Ishikawa (cell line): Measurements from ENCODE around the gene TGFBR3.
A peak's percentile ranks its signal among the peaks of the same experiment; 100 is the strongest.

Experiments
- CEBPB ChIP-seq: IDR thresholded peaks from 2 replicates; pipeline ENCODE4 v1.6.1; 2012
- CREB1 ChIP-seq: IDR thresholded peaks from 2 replicates; pipeline ENCODE4 v1.6.1; 2012; ENCODE audit warnings: low read depth
- EGR1 ChIP-seq: IDR thresholded peaks from 2 replicates; pipeline ENCODE4 v1.6.1; 2012
- EP300 ChIP-seq: IDR thresholded peaks from 2 replicates; pipeline ENCODE4 v1.6.1; 2012; ENCODE audit warnings: borderline replicate concordance
- FOXM1 ChIP-seq: IDR thresholded peaks from 2 replicates; pipeline ENCODE4 v1.6.1; 2012; ENCODE audit warnings: low read depth, borderline replicate concordance
- NFIC ChIP-seq: IDR thresholded peaks from 2 replicates; pipeline ENCODE4 v1.6.1; 2012
- RAD21 ChIP-seq: IDR thresholded peaks from 2 replicates; pipeline ENCODE4 v1.6.1; 2012; ENCODE audit warnings: low read depth
- TAF1 ChIP-seq: IDR thresholded peaks from 2 replicates; pipeline ENCODE4 v1.6.1; 2012; ENCODE audit warnings: low read depth, mild to moderate bottlenecking
- TCF12 ChIP-seq: IDR thresholded peaks from 2 replicates; pipeline ENCODE4 v1.6.1; 2012; ENCODE audit warnings: low read depth
- TEAD4 ChIP-seq: IDR thresholded peaks from 2 replicates; pipeline ENCODE4 v1.6.1; 2012
- YY1 ChIP-seq: IDR thresholded peaks from 2 replicates; pipeline ENCODE4 v1.6.1; 2012; ENCODE audit warnings: low read depth
- ZBTB7A ChIP-seq: IDR thresholded peaks from 2 replicates; pipeline ENCODE4 v1.6.1; 2012; ENCODE audit warnings: low read depth
- TF ChIP-seq, protein P1 (sequence below): IDR thresholded peaks from 2 replicates; pipeline ENCODE4 v1.6.1; 2012
- TF ChIP-seq, protein P2 (sequence below): IDR thresholded peaks from 2 replicates; pipeline ENCODE4 v1.6.1; 2012; ENCODE audit warnings: low read depth, mild to moderate bottlenecking
- TF ChIP-seq, protein P3 (sequence below): IDR thresholded peaks from 2 replicates; pipeline ENCODE4 v1.6.1; 2012

Gene TGFBR3

DNA sequence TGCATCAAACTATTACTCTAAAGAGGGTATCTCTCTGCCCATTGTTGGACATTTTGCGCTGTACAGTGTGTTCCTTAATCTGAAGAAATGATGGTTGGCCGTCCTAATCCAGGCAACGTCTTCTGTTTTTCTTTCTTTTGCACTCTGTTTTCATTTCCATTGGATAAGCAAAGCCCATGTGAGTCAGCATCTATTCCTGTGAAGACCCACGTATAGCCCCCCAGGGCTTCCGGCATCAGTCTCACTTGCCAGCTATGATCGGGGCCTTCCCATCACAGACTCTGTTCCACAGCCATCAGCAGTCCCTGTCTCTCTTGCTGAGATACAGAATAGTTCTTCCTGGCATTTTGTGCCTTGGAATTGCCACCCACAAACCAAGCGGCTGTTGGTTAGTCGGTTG lies 34.0 kb upstream of the TGFBR3 start:
- TF ChIP-seq, protein P1, sequence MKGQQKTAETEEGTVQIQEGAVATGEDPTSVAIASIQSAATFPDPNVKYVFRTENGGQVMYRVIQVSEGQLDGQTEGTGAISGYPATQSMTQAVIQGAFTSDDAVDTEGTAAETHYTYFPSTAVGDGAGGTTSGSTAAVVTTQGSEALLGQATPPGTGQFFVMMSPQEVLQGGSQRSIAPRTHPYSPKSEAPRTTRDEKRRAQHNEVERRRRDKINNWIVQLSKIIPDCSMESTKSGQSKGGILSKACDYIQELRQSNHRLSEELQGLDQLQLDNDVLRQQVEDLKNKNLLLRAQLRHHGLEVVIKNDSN = no peak
- no peak for TF ChIP-seq YY1
- TF ChIP-seq RAD21 = no peak
- TF ChIP-seq CEBPB = no peak
- TF ChIP-seq TAF1 = no peak
- no peak for TF ChIP-seq CREB1

DNA sequence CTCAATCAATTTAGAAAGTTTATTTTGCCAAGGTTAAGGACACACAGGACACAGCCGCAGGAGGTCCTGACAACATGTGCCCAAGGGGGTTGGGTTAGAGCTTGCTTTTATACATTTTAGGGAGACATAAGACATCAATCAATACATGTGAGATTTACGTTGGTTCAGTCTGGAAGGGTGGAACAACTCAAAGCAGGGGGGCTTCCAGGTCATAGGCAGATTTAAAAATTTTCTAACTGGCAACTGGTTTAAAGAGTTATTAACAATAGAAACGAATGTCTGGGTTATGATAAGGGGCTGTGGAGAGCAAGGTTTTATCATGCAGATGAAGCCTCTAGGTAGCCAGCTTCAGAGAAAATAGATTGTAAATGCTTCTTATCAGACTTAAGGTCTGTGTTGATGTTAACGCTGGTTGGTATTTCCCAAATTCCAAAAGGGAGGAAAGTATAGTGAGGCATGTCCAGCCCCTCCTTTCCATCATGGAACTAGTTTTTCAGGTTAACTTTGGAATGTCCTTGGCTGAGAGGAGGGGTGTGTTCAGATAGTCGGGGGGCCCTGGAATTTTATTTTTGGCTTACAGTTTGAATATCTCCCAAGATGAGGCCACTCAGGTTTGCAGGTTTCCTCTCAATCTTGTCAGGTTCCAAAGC lies 31.0 kb upstream of the TGFBR3 start:
- TF ChIP-seq FOXM1 (no peak), CREB1 (no peak), ZBTB7A (no peak), TEAD4 (peak; percentile 49; the same call in 1 of the 2 replicates), RAD21 (no peak), TCF12 (no peak)
- TF ChIP-seq, protein P1 = no peak
- TF ChIP-seq, protein P2, sequence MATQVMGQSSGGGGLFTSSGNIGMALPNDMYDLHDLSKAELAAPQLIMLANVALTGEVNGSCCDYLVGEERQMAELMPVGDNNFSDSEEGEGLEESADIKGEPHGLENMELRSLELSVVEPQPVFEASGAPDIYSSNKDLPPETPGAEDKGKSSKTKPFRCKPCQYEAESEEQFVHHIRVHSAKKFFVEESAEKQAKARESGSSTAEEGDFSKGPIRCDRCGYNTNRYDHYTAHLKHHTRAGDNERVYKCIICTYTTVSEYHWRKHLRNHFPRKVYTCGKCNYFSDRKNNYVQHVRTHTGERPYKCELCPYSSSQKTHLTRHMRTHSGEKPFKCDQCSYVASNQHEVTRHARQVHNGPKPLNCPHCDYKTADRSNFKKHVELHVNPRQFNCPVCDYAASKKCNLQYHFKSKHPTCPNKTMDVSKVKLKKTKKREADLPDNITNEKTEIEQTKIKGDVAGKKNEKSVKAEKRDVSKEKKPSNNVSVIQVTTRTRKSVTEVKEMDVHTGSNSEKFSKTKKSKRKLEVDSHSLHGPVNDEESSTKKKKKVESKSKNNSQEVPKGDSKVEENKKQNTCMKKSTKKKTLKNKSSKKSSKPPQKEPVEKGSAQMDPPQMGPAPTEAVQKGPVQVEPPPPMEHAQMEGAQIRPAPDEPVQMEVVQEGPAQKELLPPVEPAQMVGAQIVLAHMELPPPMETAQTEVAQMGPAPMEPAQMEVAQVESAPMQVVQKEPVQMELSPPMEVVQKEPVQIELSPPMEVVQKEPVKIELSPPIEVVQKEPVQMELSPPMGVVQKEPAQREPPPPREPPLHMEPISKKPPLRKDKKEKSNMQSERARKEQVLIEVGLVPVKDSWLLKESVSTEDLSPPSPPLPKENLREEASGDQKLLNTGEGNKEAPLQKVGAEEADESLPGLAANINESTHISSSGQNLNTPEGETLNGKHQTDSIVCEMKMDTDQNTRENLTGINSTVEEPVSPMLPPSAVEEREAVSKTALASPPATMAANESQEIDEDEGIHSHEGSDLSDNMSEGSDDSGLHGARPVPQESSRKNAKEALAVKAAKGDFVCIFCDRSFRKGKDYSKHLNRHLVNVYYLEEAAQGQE = no peak

DNA sequence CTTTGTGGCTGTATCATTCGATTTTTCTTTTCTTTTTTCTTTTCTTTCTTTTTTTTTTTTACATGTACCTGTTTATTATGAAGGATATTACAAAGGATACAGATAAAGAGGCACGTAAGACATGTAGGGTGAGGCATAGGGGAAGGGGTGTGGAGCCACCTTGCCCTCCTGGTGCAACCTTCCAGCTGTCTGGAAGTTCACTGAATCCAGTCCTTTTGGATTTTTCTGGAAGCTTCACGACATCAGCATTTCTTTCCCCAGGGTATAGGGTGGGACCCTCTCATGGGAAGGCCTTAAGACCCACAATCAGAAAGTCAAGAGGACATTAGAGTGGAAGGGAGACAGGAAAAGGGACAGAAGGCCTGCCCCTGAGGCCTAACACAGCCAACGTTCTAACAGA lies 30.1 kb upstream of the TGFBR3 start:
- TF ChIP-seq, protein P3, sequence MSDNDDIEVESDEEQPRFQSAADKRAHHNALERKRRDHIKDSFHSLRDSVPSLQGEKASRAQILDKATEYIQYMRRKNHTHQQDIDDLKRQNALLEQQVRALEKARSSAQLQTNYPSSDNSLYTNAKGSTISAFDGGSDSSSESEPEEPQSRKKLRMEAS = no peak
- no peak for TF ChIP-seq CEBPB
- no peak for TF ChIP-seq ZBTB7A
- TF ChIP-seq EGR1 = no peak
- TF ChIP-seq, protein P2 = no peak
- no peak for TF ChIP-seq EP300
- TF ChIP-seq YY1 = no peak
- no peak for TF ChIP-seq TCF12
- TF ChIP-seq TEAD4 = no peak
- TF ChIP-seq CREB1 = no peak
- TF ChIP-seq TAF1 = no peak
- no peak for TF ChIP-seq FOXM1
- no peak for TF ChIP-seq NFIC

DNA sequence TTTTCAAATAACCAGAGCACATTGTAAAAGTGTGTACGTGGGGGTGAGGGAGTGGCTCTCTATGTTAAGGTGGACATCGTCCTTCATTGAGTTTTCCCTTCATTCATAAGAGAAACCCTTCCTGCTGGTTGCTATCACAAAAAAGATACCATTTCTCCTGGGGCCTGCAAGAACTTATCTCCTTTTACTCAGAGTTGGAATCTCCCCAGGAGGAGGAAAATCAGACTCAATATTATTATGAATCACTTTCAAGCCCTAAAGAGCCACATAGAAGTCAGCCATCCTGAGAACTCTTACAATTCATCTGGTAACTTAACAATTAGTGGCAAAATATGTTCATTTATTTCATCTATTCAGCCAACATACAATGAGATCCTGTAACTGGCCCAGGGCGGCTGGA lies 27.1 kb upstream of the TGFBR3 start:
- TF ChIP-seq RAD21 (no peak), CEBPB (no peak)
- TF ChIP-seq, protein P1 = no peak

DNA sequence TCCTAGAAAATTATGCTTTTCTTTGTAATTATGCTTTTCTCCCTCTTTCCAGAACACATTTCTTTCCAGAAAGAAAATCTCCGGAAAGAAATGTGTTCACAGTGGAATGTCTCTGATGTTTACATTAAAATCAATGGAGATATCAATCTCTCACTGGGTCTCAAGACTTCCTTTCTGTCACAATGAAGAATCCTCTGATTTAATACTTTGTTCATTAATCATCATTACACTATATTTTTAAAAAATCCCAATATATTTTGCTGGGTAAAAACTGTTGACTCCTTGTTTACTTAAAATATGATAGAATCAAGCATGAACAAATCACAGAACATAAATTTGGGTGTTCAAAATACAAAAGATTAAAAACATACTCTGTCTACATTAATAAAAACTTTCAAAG lies 26.3 kb upstream of the TGFBR3 start:
- TF ChIP-seq CEBPB (no peak), EGR1 (no peak), NFIC (no peak), TEAD4 (no peak), YY1 (no peak), EP300 (no peak), ZBTB7A (no peak), CREB1 (no peak), FOXM1 (no peak), TAF1 (no peak), TCF12 (no peak), RAD21 (no peak)
- TF ChIP-seq, protein P3 = no peak
- TF ChIP-seq, protein P1 = no peak
- TF ChIP-seq, protein P2 = no peak
